CD4-positive, CD25-positive, alpha-beta regulatory T cell (primary cell): ENCODE results near the gene ALG9. TPM values are rescaled to one million over a fixed set of nuclear protein-coding genes. Genes with fewer than 3 reads are reported as not detected.

ENCODE experiments used
- ATAC-seq, 2 donors: fragments of 150-1000 bp; cut with Tn5 transposase; one replicate each; pipeline ENCODE4 v1.10.0; 2021; ENCODE audit warnings: low read depth in 2 of 2, moderate number of reproducible peaks in 2 of 2, moderate library complexity in 1 of 2
- DNase-seq, 3 donors: peaks; one replicate each; pipeline versions ENCODE4 v3.0.0 to v3.0.0-alpha.2; 2012 to 2022; ENCODE audit warnings: mixed read lengths in 1 of 3
- H3K27ac ChIP-seq: one replicate; pipeline ENCODE4 v1.7.0; 2013; ENCODE audit warnings: mild to moderate bottlenecking, low read length; ENCODE audit not compliant: insufficient read depth, poor library complexity, severe bottlenecking
- H3K27me3 ChIP-seq: one replicate; pipeline ENCODE4 v1.7.0; 2013; ENCODE audit warnings: low read length; ENCODE audit not compliant: control insufficient read depth, insufficient read depth
- H3K36me3 ChIP-seq: one replicate; pipeline ENCODE4 v1.7.0; 2013; ENCODE audit warnings: mild to moderate bottlenecking, low read length, moderate library complexity; ENCODE audit not compliant: control insufficient read depth, insufficient read depth
- H3K4me1 ChIP-seq: 2 replicates; pipeline ENCODE4 v1.7.0; 2013; ENCODE audit warnings: mild to moderate bottlenecking, low read length; ENCODE audit not compliant: insufficient read depth, control insufficient read depth, poor library complexity, severe bottlenecking
- H3K4me3 ChIP-seq: one replicate; pipeline ENCODE4 v1.7.0; 2013; ENCODE audit warnings: low read depth, mild to moderate bottlenecking, low read length, moderate library complexity
- H3K9me3 ChIP-seq, 2 experiments: 1 replicate in 1 of 2; 2 replicates in 1 of 2; pipeline ENCODE4 v1.7.0; 2013; ENCODE audit warnings: low read length in 2 of 2, mild to moderate bottlenecking in 1 of 2, moderate library complexity in 1 of 2; ENCODE audit not compliant: control insufficient read depth in 2 of 2
- H3K27ac Mint-ChIP-seq, 3 donors: one replicate each; pipeline ENCODE4 v1.8.0; 2020 to 2022; ENCODE audit warnings: mild to moderate bottlenecking in 3 of 3, mixed read lengths in 3 of 3, moderate library complexity in 2 of 3
- H3K27me3 Mint-ChIP-seq: one replicate; pipeline ENCODE4 v1.8.0; 2022; ENCODE audit warnings: mild to moderate bottlenecking, mixed read lengths
- H3K36me3 Mint-ChIP-seq: one replicate; pipeline ENCODE4 v1.8.0; 2020; ENCODE audit warnings: mixed read lengths
- H3K4me1 Mint-ChIP-seq, 4 donors: one replicate each; pipeline ENCODE4 v1.8.0; 2020 to 2022; ENCODE audit warnings: mixed read lengths in 4 of 4, mild to moderate bottlenecking in 1 of 4
- H3K4me3 Mint-ChIP-seq, 4 donors: one replicate each; pipeline ENCODE4 v1.8.0; 2020 to 2022; ENCODE audit warnings: mild to moderate bottlenecking in 4 of 4, mixed read lengths in 4 of 4, moderate library complexity in 3 of 4
- H3K9me3 Mint-ChIP-seq, 7 donors: one replicate each; pipeline ENCODE4 v1.8.0; 2020 to 2022; ENCODE audit warnings: mixed read lengths in 7 of 7, mild to moderate bottlenecking in 3 of 7, moderate library complexity in 2 of 7
- polyA plus RNA-seq, 4 donors: library from polyadenylated mRNA; unstranded; fragments of 300-500 nt; fragmentation: Illumina TruSeq; gene quantifications; one replicate each; pipeline ENCODE4 v1.2.3, GENCODE V29; 2021
- total RNA-seq: library from RNA; stranded (reverse); gene quantifications from one replicate; pipeline ENCODE4 v1.2.3, GENCODE V29; 2022

The ALG9 gene
- total and polyA plus RNA-seq, 5 donors from 2014 or later: 13.9 to 30.6 (median 16.8) TPM

DNA sequence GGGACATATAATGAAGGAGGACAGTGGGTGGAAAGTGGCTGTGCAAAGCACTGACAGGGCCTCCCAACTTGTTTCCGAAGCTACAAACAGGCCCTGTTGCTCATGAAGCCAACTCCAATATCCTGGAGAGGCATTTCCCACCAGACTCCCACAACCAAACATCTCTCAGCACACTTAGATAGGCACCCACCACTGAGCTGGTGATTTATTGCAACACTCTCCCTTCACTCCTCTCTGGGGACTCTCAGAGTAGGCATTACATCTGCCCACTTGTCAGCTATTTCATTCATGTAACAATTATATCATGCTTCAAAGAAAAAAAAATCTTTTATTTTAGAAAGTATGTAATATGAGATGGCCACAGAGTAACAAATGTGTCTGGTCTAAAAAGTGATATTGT, 73.1 kb downstream of the ALG9 start:
- Mint-ChIP-seq H3K36me3 (peaks cover 54% of the 10 kb centered on the region), H3K9me3 (peaks cover 0 to 6% (median 1%) of the 10 kb centered on the region in 7 donors), H3K27ac (no peak overlapping the region), H3K27me3 (no peaks in the 10 kb centered on the region), H3K4me1 (peaks cover 7 to 16% (median 13%) of the 10 kb centered on the region in 4 donors), H3K4me3 (no peak overlapping the region)
- ATAC-seq (no peak), DNase-seq (no peak)
- no peaks in the 10 kb centered on the region for H3K4me1 ChIP-seq
- no peaks in the 10 kb centered on the region for H3K27me3 ChIP-seq
- no peak overlapping the region for H3K27ac ChIP-seq
- H3K4me3 ChIP-seq: no peak overlapping the region
- no peaks in the 10 kb centered on the region for H3K9me3 ChIP-seq
- peaks cover 28% of the 10 kb centered on the region for H3K36me3 ChIP-seq

DNA sequence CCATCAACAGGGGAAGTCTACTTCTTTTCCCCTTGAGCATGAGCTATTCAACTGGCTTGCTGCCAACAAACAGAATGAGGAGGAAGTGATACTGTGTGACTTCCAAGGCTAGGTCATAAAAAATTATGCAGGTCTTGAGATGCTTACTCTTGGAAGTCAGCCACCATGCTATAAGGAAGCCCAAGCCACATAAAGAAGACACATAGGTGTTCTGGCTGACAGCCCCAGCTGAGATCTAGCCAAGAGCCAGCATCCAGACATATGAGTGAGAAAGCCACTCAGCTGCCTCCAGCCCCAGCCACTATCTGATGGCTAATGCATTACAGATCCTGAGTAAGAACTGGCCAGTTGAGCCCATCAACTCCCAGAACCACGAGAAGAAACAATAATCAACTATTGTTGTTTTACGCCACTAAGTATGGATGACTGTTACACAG, 74.2 kb downstream of the ALG9 start:
- peaks cover 47% of the 10 kb centered on the region for H3K36me3 Mint-ChIP-seq
- Histone ChIP-seq H3K4me3 (no peak overlapping the region), H3K27me3 (no peaks in the 10 kb centered on the region), H3K36me3 (peaks cover 25% of the 10 kb centered on the region), H3K27ac (no peak overlapping the region), H3K4me1 (no peaks in the 10 kb centered on the region), H3K9me3 (no peaks in the 10 kb centered on the region)
- H3K9me3 Mint-ChIP-seq: peaks cover 0 to 6% (median 1%) of the 10 kb centered on the region in 7 donors
- no peak overlapping the region for H3K4me3 Mint-ChIP-seq
- no peaks in the 10 kb centered on the region for H3K27me3 Mint-ChIP-seq
- ATAC-seq (no peak), DNase-seq (peak in 1 of 3 donors; percentile 16)
- no peak overlapping the region for H3K27ac Mint-ChIP-seq
- peaks cover 7 to 16% (median 13%) of the 10 kb centered on the region in 4 donors for H3K4me1 Mint-ChIP-seq

DNA sequence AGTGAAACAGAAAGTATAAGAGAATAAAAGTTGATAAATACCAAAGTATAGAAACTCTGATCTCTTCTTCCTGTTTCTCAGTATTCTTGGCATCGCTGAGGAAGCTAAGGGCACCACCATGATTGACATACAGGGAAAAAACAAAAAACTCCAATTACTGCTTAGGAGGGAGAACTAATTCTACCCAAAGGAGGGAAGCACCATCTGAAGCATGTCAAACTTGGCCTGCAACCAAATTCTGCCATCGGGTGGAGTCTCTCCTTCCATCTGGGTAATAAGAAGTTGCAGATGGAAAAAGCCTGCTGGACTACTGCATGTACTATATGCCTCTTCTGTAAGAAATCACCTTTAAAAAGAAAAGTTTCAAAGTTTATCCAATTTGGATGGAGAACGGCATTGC, 74.7 kb downstream of the ALG9 start:
- H3K27me3 ChIP-seq: no peaks in the 10 kb centered on the region
- H3K4me3 ChIP-seq: no peak overlapping the region
- Mint-ChIP-seq H3K4me3 (no peak overlapping the region), H3K27ac (no peak overlapping the region), H3K27me3 (no peaks in the 10 kb centered on the region), H3K9me3 (peaks cover 0 to 6% (median 1%) of the 10 kb centered on the region in 7 donors), H3K4me1 (peaks cover 7 to 14% (median 13%) of the 10 kb centered on the region in 4 donors), H3K36me3 (peaks cover 42% of the 10 kb centered on the region)
- peak in 1 of 3 donors; percentile 12 for DNase-seq
- peaks cover 20% of the 10 kb centered on the region for H3K36me3 ChIP-seq
- no peaks in the 10 kb centered on the region for H3K9me3 ChIP-seq
- H3K27ac ChIP-seq: no peak overlapping the region
- H3K4me1 ChIP-seq: no peaks in the 10 kb centered on the region
- no peak for ATAC-seq

DNA sequence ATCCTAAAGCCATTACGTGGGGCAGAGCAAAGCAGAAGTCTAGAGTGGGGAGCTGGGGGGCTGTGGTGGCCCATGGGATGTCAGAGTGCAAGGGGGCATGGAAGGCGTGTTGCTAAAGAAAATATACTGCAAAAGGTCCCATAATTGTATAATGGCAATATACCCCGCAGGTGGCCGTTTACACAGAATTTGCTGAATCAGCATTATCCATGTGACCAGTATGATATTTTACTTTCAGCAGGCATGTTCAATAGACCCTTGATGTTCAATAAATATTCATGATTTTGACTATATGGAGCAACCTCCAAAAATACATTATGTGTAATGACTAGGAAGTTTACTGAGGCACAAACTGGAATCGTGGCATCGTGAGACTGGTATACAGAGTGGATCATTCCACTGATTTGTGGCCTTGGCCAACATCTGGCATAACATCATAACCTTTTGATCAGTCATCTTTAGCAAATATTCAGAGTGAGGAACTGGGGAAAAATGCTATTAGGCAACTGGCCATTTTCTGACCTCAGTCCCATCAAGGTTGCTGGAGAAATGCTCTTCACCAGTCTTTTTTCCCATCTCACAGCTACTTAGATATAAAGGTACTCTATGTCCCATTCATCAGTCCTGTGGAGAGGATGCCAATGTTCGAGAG, 75.9 kb downstream of the ALG9 start:
- Mint-ChIP-seq H3K4me3 (no peak overlapping the region), H3K36me3 (peaks cover 47% of the 10 kb centered on the region), H3K27ac (no peak overlapping the region), H3K4me1 (peaks cover 7 to 17% (median 14%) of the 10 kb centered on the region in 4 donors), H3K9me3 (peaks cover 0 to 6% (median 1%) of the 10 kb centered on the region in 7 donors), H3K27me3 (no peaks in the 10 kb centered on the region)
- Histone ChIP-seq H3K9me3 (no peaks in the 10 kb centered on the region), H3K4me1 (no peaks in the 10 kb centered on the region), H3K36me3 (peaks cover 11% of the 10 kb centered on the region), H3K27me3 (no peaks in the 10 kb centered on the region), H3K27ac (no peak overlapping the region), H3K4me3 (no peak overlapping the region)
- ATAC-seq (no peak), DNase-seq (no peak)

DNA sequence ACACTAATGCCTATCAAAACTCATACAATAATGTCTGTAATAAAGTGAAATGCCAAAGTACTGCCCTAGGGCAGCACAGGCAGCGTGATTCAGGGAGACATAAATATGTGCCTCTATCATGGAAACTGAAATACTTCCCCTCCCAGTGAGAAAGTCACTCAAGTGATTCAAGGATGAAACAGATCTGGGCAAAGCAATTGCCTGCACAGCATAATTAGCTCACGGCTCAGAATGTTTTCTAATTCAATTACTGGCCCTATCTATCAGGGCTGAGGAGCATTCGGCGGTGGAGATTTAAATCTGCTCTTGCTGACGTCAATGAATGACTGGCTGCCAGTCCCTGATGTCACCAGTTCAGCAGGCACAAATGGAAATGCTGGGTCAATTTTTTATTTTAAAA, 77.5 kb downstream of the ALG9 start:
- Mint-ChIP-seq H3K4me1 (peaks cover 7 to 18% (median 15%) of the 10 kb centered on the region in 4 donors), H3K27ac (no peak overlapping the region), H3K27me3 (no peaks in the 10 kb centered on the region), H3K4me3 (no peak overlapping the region), H3K36me3 (peaks cover 39% of the 10 kb centered on the region), H3K9me3 (peaks cover 0 to 6% (median 0%) of the 10 kb centered on the region in 7 donors)
- ATAC-seq (no peak), DNase-seq (no peak)
- Histone ChIP-seq H3K4me1 (no peaks in the 10 kb centered on the region), H3K27me3 (no peaks in the 10 kb centered on the region), H3K4me3 (no peak overlapping the region), H3K36me3 (peaks cover 11% of the 10 kb centered on the region), H3K9me3 (no peaks in the 10 kb centered on the region), H3K27ac (no peak overlapping the region)

DNA sequence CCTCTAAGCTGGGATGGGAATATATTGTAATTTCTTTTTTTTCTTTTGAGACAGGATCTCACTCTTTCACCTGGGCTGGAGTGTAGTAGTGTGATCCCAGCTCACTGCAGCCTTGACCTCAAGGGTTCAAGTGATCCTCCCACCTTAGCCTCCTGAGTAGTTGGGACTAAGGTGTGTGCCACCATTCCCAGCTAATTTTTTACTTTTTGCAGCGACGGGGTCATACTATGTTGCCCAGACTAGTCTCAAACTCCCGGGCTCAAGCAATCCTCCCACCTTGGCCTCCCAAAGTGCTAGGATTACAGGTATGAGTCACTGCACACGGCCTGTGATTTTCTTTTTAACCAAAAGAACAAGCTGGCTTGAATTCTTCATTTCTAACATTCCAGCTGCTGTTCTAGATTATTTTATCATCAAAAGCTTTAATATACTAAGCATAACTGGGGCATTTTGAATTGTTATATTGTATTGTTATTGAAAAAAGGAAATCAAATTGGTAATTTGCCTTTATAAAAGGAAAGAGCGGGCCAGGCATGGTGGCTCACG, 78.4 kb downstream of the ALG9 start:
- Histone ChIP-seq H3K27me3 (no peaks in the 10 kb centered on the region), H3K9me3 (no peaks in the 10 kb centered on the region), H3K36me3 (peaks cover 10% of the 10 kb centered on the region), H3K4me3 (no peak overlapping the region), H3K4me1 (no peaks in the 10 kb centered on the region), H3K27ac (no peak overlapping the region)
- ATAC-seq (no peak), DNase-seq (no peak)
- Mint-ChIP-seq H3K4me3 (no peak overlapping the region), H3K36me3 (peaks cover 33% of the 10 kb centered on the region), H3K27ac (peak overlapping the region in 1 of 3 donors; percentile 1), H3K27me3 (no peaks in the 10 kb centered on the region), H3K9me3 (peaks cover 0 to 6% (median 0%) of the 10 kb centered on the region in 7 donors), H3K4me1 (peaks cover 7 to 18% (median 15%) of the 10 kb centered on the region in 4 donors)

DNA sequence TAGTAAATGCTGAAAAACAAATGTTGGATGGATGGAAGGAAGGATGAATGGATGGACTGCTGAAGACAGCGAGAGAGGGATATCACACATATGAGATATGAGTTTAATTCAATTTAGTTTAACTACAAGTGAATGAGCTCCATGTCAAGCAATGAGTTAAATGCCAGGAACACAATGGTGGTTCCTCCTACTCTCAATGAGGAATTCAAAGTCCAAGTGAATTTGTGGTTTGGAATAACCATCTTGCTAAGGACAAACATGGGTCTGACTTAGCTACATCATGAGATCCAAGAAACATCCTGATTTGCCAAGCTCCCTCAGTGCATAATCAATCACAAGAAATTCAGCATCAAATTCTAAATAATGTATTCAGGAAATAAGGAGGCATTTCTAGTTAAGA, 79.1 kb downstream of the ALG9 start:
- H3K4me1 Mint-ChIP-seq: peaks cover 7 to 18% (median 14%) of the 10 kb centered on the region in 4 donors
- H3K27ac Mint-ChIP-seq: no peak overlapping the region
- H3K36me3 ChIP-seq: peaks cover 10% of the 10 kb centered on the region
- no peak for DNase-seq
- H3K27ac ChIP-seq: no peak overlapping the region
- H3K36me3 Mint-ChIP-seq: peaks cover 28% of the 10 kb centered on the region
- no peak overlapping the region for H3K4me3 ChIP-seq
- ATAC-seq: no peak
- no peak overlapping the region for H3K4me3 Mint-ChIP-seq
- H3K9me3 Mint-ChIP-seq: peaks cover 0 to 4% (median 0%) of the 10 kb centered on the region in 7 donors
- H3K9me3 ChIP-seq: no peaks in the 10 kb centered on the region
- H3K27me3 ChIP-seq: no peaks in the 10 kb centered on the region
- H3K27me3 Mint-ChIP-seq: no peaks in the 10 kb centered on the region
- H3K4me1 ChIP-seq: no peaks in the 10 kb centered on the region

DNA sequence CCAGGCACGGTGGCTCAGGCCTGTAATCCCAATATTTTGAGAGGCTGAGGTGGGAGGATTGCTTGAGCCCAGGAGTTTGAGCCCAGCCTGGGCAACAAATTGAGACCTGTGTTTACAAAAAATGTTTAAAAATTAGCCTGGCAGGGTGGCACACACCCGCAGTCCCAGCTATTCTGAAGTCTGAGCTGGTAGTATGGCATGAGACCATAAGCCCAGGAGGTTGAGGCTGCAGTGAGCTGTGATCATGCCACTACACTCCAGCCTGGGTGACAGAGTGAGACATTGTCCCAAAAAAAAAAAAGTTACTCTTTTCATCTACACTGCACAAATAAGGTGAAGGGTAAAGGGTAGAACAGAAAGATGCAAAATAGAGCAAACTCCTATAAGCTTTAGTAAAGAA, 82.9 kb downstream of the ALG9 start:
- Histone ChIP-seq H3K36me3 (peaks cover 16% of the 10 kb centered on the region), H3K27ac (no peak overlapping the region), H3K4me3 (no peak overlapping the region), H3K9me3 (no peaks in the 10 kb centered on the region), H3K4me1 (no peaks in the 10 kb centered on the region), H3K27me3 (no peaks in the 10 kb centered on the region)
- Mint-ChIP-seq H3K27me3 (no peaks in the 10 kb centered on the region), H3K4me1 (peaks cover 0 to 9% (median 3%) of the 10 kb centered on the region in 4 donors), H3K27ac (peak overlapping the region in 1 of 3 donors; percentile 7), H3K36me3 (peaks cover 29% of the 10 kb centered on the region), H3K9me3 (no peaks in the 10 kb centered on the region), H3K4me3 (no peak overlapping the region)
- ATAC-seq (no peak), DNase-seq (no peak)
